Ovary (tissue), 3 donors: ENCODE measurements around the gene IFNE.

Experiments used
- EP300 ChIP-seq: sonication (generic); formaldehyde crosslinking; IDR thresholded peaks from one replicate; pipeline ENCODE4 v1.6.1; 2017; ENCODE audit warnings: antibody characterized with exemption
- POLR2A ChIP-seq: fragments of 450-650 bp; IDR thresholded peaks from one replicate; pipeline ENCODE4 v1.6.1; 2017; ENCODE audit warnings: antibody characterized with exemption, mild to moderate bottlenecking, moderate library complexity
- TF ChIP-seq, protein P1 (sequence below), 3 donors: fragments of 450-650 bp in 2 of 3; fragments of 200-600 bp in 1 of 3; IDR thresholded peaks; one replicate each; pipeline versions ENCODE4 v1.5.1 to v1.8.0; 2016 to 2022; ENCODE audit warnings: antibody characterized with exemption in 3 of 3, mild to moderate bottlenecking in 1 of 3
- donor health status: DM: no; HTN: no; CAD: no.

- TF ChIP-seq, protein P1, sequence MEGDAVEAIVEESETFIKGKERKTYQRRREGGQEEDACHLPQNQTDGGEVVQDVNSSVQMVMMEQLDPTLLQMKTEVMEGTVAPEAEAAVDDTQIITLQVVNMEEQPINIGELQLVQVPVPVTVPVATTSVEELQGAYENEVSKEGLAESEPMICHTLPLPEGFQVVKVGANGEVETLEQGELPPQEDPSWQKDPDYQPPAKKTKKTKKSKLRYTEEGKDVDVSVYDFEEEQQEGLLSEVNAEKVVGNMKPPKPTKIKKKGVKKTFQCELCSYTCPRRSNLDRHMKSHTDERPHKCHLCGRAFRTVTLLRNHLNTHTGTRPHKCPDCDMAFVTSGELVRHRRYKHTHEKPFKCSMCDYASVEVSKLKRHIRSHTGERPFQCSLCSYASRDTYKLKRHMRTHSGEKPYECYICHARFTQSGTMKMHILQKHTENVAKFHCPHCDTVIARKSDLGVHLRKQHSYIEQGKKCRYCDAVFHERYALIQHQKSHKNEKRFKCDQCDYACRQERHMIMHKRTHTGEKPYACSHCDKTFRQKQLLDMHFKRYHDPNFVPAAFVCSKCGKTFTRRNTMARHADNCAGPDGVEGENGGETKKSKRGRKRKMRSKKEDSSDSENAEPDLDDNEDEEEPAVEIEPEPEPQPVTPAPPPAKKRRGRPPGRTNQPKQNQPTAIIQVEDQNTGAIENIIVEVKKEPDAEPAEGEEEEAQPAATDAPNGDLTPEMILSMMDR (IDR thresholded peaks at IDR 0.05) = no peak
- TF ChIP-seq EP300 (no peak), POLR2A (no peak)
Observed at GRCh38 chr9:21455320-21455719, 26.8 kb downstream of the IFNE start.
